Loucy (cell line): Measurements from ENCODE around the gene IGSF8.
"Not testable (repeated sequence)": the region's sequence is repeated elsewhere in the genome, so short reads cannot be mapped to it uniquely, and the experiment has no call there.

Experiments
- H2AFZ ChIP-seq: fragments of 200-600 bp; sonication (generic); 2 replicates; pipeline ENCODE4 v1.6.0; 2016; ENCODE audit warnings: antibody characterized with exemption, mild to moderate bottlenecking, low read length, moderate library complexity
- H3F3A ChIP-seq: fragments of 200-600 bp; 2 replicates; pipeline ENCODE4 v1.6.0; 2016; ENCODE audit warnings: antibody characterized with exemption, low read depth, mild to moderate bottlenecking
- H3K27me3 ChIP-seq: fragments of 200-600 bp; sonication (generic); 2 replicates; pipeline ENCODE4 v1.6.1; 2014; ENCODE audit warnings: low read length, mild to moderate bottlenecking; ENCODE audit not compliant: insufficient read depth, poor library complexity, severe bottlenecking
- H3K36me3 ChIP-seq: fragments of 200-600 bp; sonication (generic); 2 replicates; pipeline ENCODE4 v1.6.1; 2016; ENCODE audit warnings: low read length; ENCODE audit not compliant: insufficient read depth
- H3K4me1 ChIP-seq: fragments of 200-600 bp; sonication (generic); 2 replicates; pipeline ENCODE4 v1.5.1; 2014; ENCODE audit warnings: low read length, mild to moderate bottlenecking; ENCODE audit not compliant: insufficient read depth, poor library complexity, severe bottlenecking
- H3K4me2 ChIP-seq: fragments of 200-600 bp; sonication (generic); 2 replicates; pipeline ENCODE4 v1.6.0; 2014; ENCODE audit warnings: antibody characterized with exemption, low read length, low read depth, mild to moderate bottlenecking; ENCODE audit not compliant: poor library complexity, severe bottlenecking
- H3K4me3 ChIP-seq: fragments of 200-600 bp; sonication (generic); 2 replicates; pipeline ENCODE4 v1.5.1; 2014; ENCODE audit warnings: low read length, mild to moderate bottlenecking, mixed read lengths; ENCODE audit not compliant: poor library complexity, severe bottlenecking
- H3K79me2 ChIP-seq: fragments of 200-600 bp; sonication (generic); 2 replicates; pipeline ENCODE4 v1.6.1; 2014; ENCODE audit warnings: low read length; ENCODE audit not compliant: insufficient read depth
- H3K9ac ChIP-seq: fragments of 200-600 bp; sonication (generic); 2 replicates; pipeline ENCODE4 v1.6.0; 2014; ENCODE audit warnings: mild to moderate bottlenecking, low read depth, low read length, moderate library complexity; ENCODE audit not compliant: poor library complexity, severe bottlenecking
- H3K9me2 ChIP-seq: fragments of 200-600 bp; sonication (generic); replicated peaks from 2 replicates; pipeline ENCODE4 v1.6.1; 2016; ENCODE audit warnings: low read depth, low read length, mixed read lengths
- H3K9me3 ChIP-seq: fragments of 200-600 bp; sonication (generic); 2 replicates; pipeline ENCODE4 v1.6.1; 2014; ENCODE audit warnings: mild to moderate bottlenecking, antibody characterized with exemption, low read length, low read depth; ENCODE audit not compliant: insufficient read depth
- H4K20me1 ChIP-seq: fragments of 200-600 bp; sonication (generic); 2 replicates; pipeline ENCODE4 v1.6.0; 2014; ENCODE audit warnings: antibody characterized with exemption, low read length, mild to moderate bottlenecking; ENCODE audit not compliant: insufficient read depth, poor library complexity, severe bottlenecking
- CTCF ChIP-seq: fragments of 200-600 bp; sonication (generic); conservative IDR thresholded peaks from 2 replicates; pipeline ENCODE4 v1.5.1; 2014; ENCODE audit warnings: mild to moderate bottlenecking, antibody characterized with exemption, low read length
- EZH2phosphoT487 ChIP-seq: fragments of 200-600 bp; IDR thresholded peaks from 2 replicates; pipeline ENCODE4 v1.6.1; 2018; ENCODE audit warnings: antibody characterized with exemption, mild to moderate bottlenecking, moderate library complexity, borderline replicate concordance

The IGSF8 gene

GRCh38 chr1:160112357-160112756 is 13.9 kb upstream of the IGSF8 start:
- Histone ChIP-seq H2AFZ (no peak overlapping the region), H3K4me1 (no peaks in the 10 kb centered on the region), H3K4me2 (no peak overlapping the region), H3K79me2 (no peaks in the 10 kb centered on the region), H4K20me1 (no peaks in the 10 kb centered on the region), H3K4me3 (no peak overlapping the region), H3K9me3 (no peaks in the 10 kb centered on the region), H3K36me3 (no peaks in the 10 kb centered on the region), H3F3A (no peaks in the 10 kb centered on the region), H3K27me3 (no peaks in the 10 kb centered on the region), H3K9ac (no peak overlapping the region), H3K9me2 (no peaks in the 10 kb centered on the region)
- TF ChIP-seq CTCF (no peak), EZH2phosphoT487 (no peak)

GRCh38 chr1:160111462-160111861 is 13.0 kb upstream of the IGSF8 start:
- H3K4me3 ChIP-seq, H3K9me2 ChIP-seq, H3F3A ChIP-seq, H3K27me3 ChIP-seq, H3K9me3 ChIP-seq, H3K79me2 ChIP-seq, H4K20me1 ChIP-seq, H3K36me3 ChIP-seq, H2AFZ ChIP-seq, H3K4me1 ChIP-seq, H3K9ac ChIP-seq, H3K4me2 ChIP-seq: not testable (repeated sequence)

GRCh38 chr1:160109686-160110085 is 11.3 kb upstream of the IGSF8 start:
- no peak overlapping the region for H2AFZ ChIP-seq
- no peaks in the 10 kb centered on the region for H3K79me2 ChIP-seq
- H3K9ac ChIP-seq = no peak overlapping the region
- no peak for TF ChIP-seq EZH2phosphoT487
- TF ChIP-seq CTCF = no peak
- no peaks in the 10 kb centered on the region for H3F3A ChIP-seq
- H3K9me3 ChIP-seq = no peaks in the 10 kb centered on the region
- H3K4me3 ChIP-seq = no peak overlapping the region
- H3K9me2 ChIP-seq = no peaks in the 10 kb centered on the region
- H3K36me3 ChIP-seq = no peaks in the 10 kb centered on the region
- H3K27me3 ChIP-seq = no peaks in the 10 kb centered on the region
- H4K20me1 ChIP-seq = no peaks in the 10 kb centered on the region
- no peak overlapping the region for H3K4me2 ChIP-seq
- H3K4me1 ChIP-seq = no peaks in the 10 kb centered on the region

GRCh38 chr1:160108888-160109662 is 10.7 kb upstream of the IGSF8 start:
- Histone ChIP-seq H3K9ac (no peak overlapping the region), H3K4me2 (no peak overlapping the region)

More at GRCh38 chr1:160108888-160109662, 10.7 kb upstream of the IGSF8 start:
- Histone ChIP-seq H3K79me2 (no peaks in the 10 kb centered on the region), H3K4me3 (no peak overlapping the region), H3K9me2 (no peaks in the 10 kb centered on the region), H3K27me3 (no peaks in the 10 kb centered on the region), H2AFZ (peak overlapping the region; percentile 21), H4K20me1 (no peaks in the 10 kb centered on the region), H3K4me1 (no peaks in the 10 kb centered on the region), H3F3A (no peaks in the 10 kb centered on the region), H3K9me3 (no peaks in the 10 kb centered on the region), H3K36me3 (no peaks in the 10 kb centered on the region)
- TF ChIP-seq CTCF (peak; percentile 77), EZH2phosphoT487 (no peak)
